NCI-H2081 (cell line): ENCODE measurements around the gene UROC1.

Experiments used
- DNase-seq, 2 experiments: peaks; one replicate each; lab custom pipeline; 2025; lab: John Stamatoyannopoulos, UW

UROC1 gene

GRCh38 chr3:126530171-126531050 is 12.8 kb upstream of the UROC1 start:
- DNase-seq, result no peak

GRCh38 chr3:126529585-126530170 is 12.1 kb upstream of the UROC1 start:
- DNase-seq, result peak in 1 of 2 experiments; percentile 51

GRCh38 chr3:126528800-126529541 is 11.4 kb upstream of the UROC1 start:
- no peak for DNase-seq

GRCh38 chr3:126528419-126528799 is 10.8 kb upstream of the UROC1 start:
- DNase-seq, result no peak

- DNase-seq, result no peak
Observed at GRCh38 chr3:126527455-126528211, 10.1 kb upstream of the UROC1 start.

GRCh38 chr3:126527006-126527405 is 9.4 kb upstream of the UROC1 start:
- DNase-seq, result no peak

GRCh38 chr3:126526668-126527005 is 9.1 kb upstream of the UROC1 start:
- no peak for DNase-seq

- no peak for DNase-seq
Observed at GRCh38 chr3:126525853-126526667, 8.5 kb upstream of the UROC1 start.

- DNase-seq, result no peak
Observed at GRCh38 chr3:126525091-126525852, 7.7 kb upstream of the UROC1 start.

- no peak for DNase-seq
Observed at GRCh38 chr3:126524429-126524988, 6.9 kb upstream of the UROC1 start.

- peak; percentile 36 to 48 for DNase-seq
Observed at GRCh38 chr3:126523745-126524428, 6.3 kb upstream of the UROC1 start, which contains the start of gene CHST13. TSS of gene CHST13 (plus strand) at chr3:126524155. CDS start at chr3:126524333, 178 bp downstream.

GRCh38 chr3:126522363-126522788 is 4.8 kb upstream of the UROC1 start:
- peak; percentile 63 to 68 for DNase-seq

GRCh38 chr3:126521122-126521891 is 3.7 kb upstream of the UROC1 start:
- peak in 1 of 2 experiments; percentile 16 for DNase-seq

GRCh38 chr3:126519506-126520455 is 2.2 kb upstream of the UROC1 start:
- DNase-seq, result no peak

GRCh38 chr3:126518779-126519177 is 1.2 kb upstream of the UROC1 start:
- no peak for DNase-seq

GRCh38 chr3:126517986-126518778 is 609 bp upstream of the UROC1 start:
- no peak for DNase-seq

GRCh38 chr3:126516936-126517290 is 660 bp downstream of the UROC1 start:
- no peak for DNase-seq
